Caco-2 (cell line): ENCODE results near the gene GAS7. TPM values are rescaled to one million over a fixed set of nuclear protein-coding genes. Genes with fewer than 3 reads are reported as not detected.

Source experiments
- BruUV-seq: library from RNA; stranded (reverse); fragments of 400-500 nt; replicated peaks from 2 replicates; lab custom pipeline; 2021; lab: Mats Ljungman, UMichigan
- CTCF ChIA-PET: fragments of 300-600 bp; sonication (Branson Sonifier 250); formaldehyde crosslinking; loops from one replicate; lab custom pipeline; 2022; ENCODE audit warnings: antibody characterized with exemption; lab: Charles Lee
- POLR2A ChIA-PET: fragments of 300-600 bp; sonication (Branson Sonifier 250); formaldehyde crosslinking; loops from one replicate; lab custom pipeline; 2022; ENCODE audit warnings: antibody characterized with exemption; lab: Charles Lee
- DNase-seq, 2 experiments: peaks; one replicate each; pipeline versions ENCODE4 v3.0.0 to v3.0.0-alpha.2; 2020 to 2022
- H3K27me3 ChIP-seq: replicated peaks from 2 replicates; pipeline ENCODE4 v1.6.0; 2011; ENCODE audit warnings: low read length; ENCODE audit not compliant: control insufficient read depth, insufficient read depth
- H3K36me3 ChIP-seq: 2 replicates; pipeline ENCODE4 v1.5.1; 2011; ENCODE audit warnings: low read length; ENCODE audit not compliant: control insufficient read depth, insufficient read depth
- H3K4me1 ChIP-seq: fragments of 250-450 bp; sonication (Bioruptor Pico); 2 replicates; pipeline ENCODE4 v1.5.1; 2020; ENCODE audit warnings: mild to moderate bottlenecking
- H3K4me3 ChIP-seq: 2 replicates; pipeline ENCODE4 v1.5.1; 2011; ENCODE audit warnings: low read depth, mild to moderate bottlenecking, control low read depth, low read length
- H3K9me3 ChIP-seq: fragments of 250-450 bp; sonication (Bioruptor Pico); 2 replicates; pipeline ENCODE4 v1.5.1; 2020; ENCODE audit warnings: mild to moderate bottlenecking, moderate library complexity
- H3K27ac Mint-ChIP-seq: one replicate; pipeline ENCODE4 v1.8.0; 2022; ENCODE audit warnings: mixed read lengths; ENCODE audit not compliant: unreplicated experiment
- H3K27me3 Mint-ChIP-seq: one replicate; pipeline ENCODE4 v1.8.0; 2022; ENCODE audit warnings: mixed read lengths; ENCODE audit not compliant: insufficient read depth, unreplicated experiment
- H3K36me3 Mint-ChIP-seq: one replicate; pipeline ENCODE4 v1.8.0; 2022; ENCODE audit warnings: mild to moderate bottlenecking, mixed read lengths; ENCODE audit not compliant: insufficient read depth, unreplicated experiment
- H3K4me1 Mint-ChIP-seq: one replicate; pipeline ENCODE4 v1.8.0; 2022; ENCODE audit warnings: low read depth, mixed read lengths; ENCODE audit not compliant: unreplicated experiment
- H3K4me3 Mint-ChIP-seq: one replicate; pipeline ENCODE4 v1.8.0; 2022; ENCODE audit warnings: mild to moderate bottlenecking, moderate library complexity, mixed read lengths; ENCODE audit not compliant: unreplicated experiment
- H3K9me3 Mint-ChIP-seq: one replicate; pipeline ENCODE4 v1.8.0; 2022; ENCODE audit warnings: mixed read lengths; ENCODE audit not compliant: unreplicated experiment
- CTCF ChIP-seq, 2 experiments: fragments of 200-600 bp in 1 of 2; IDR thresholded peaks; 1 replicate in 1 of 2; 2 replicates in 1 of 2; pipeline versions ENCODE4 v1.5.1 to v1.8.0; 2011 to 2022; ENCODE audit warnings: antibody characterized with exemption in 1 of 2, control low read depth in 1 of 2, inconsistent platforms in 1 of 2, low read depth in 1 of 2, low read length in 1 of 2, mild to moderate bottlenecking in 1 of 2, moderate library complexity in 1 of 2; ENCODE audit not compliant: insufficient read depth in 1 of 2, severe bottlenecking in 1 of 2, unreplicated experiment in 1 of 2
- intact Hi-C: fragments of 100-400 bp; cut with micrococcal nuclease; formaldehyde crosslinking; loops from one replicate; pipeline ENCODE4 v1.10.0; 2022; ENCODE audit not compliant: unreplicated experiment
- total RNA-seq: library from RNA; stranded (reverse); gene quantifications from 2 replicates; pipeline ENCODE4 v1.2.3, GENCODE V29; 2022

The GAS7 gene
- total RNA-seq, 1 experiment from 2014 or later = 0.34 TPM

- Mint-ChIP-seq H3K9me3 (no peaks in the 10 kb centered on the region), H3K27ac (no peak overlapping the region), H3K4me1 (peaks cover 13% of the 10 kb centered on the region), H3K4me3 (no peak overlapping the region), H3K36me3 (peaks cover 5% of the 10 kb centered on the region), H3K27me3 (no peaks in the 10 kb centered on the region)
- intact Hi-C loops = no loop called here
- no peak for DNase-seq
- no peaks in the 10 kb centered on the region for H3K4me1 ChIP-seq
- BruUV-seq = no TSS peak
- no peaks in the 10 kb centered on the region for H3K9me3 ChIP-seq
- H3K36me3 ChIP-seq = no peaks in the 10 kb centered on the region
- TF ChIP-seq CTCF (IDR thresholded peaks at IDR 0.05; ENCODE audit: insufficient read depth in 1 of 2, low read depth in 1 of 2, low read length in 1 of 2, severe bottlenecking in 1 of 2, unreplicated experiment in 1 of 2) = no peak
- CTCF ChIA-PET = no interaction called here
- POLR2A ChIA-PET = no interaction called here
- no peak overlapping the region for H3K4me3 ChIP-seq
- no peaks in the 10 kb centered on the region for H3K27me3 ChIP-seq
Observed at GRCh38 chr17:10107316-10108165, 90.9 kb downstream of the GAS7 start.

- Histone ChIP-seq H3K4me1 (no peaks in the 10 kb centered on the region), H3K27me3 (no peaks in the 10 kb centered on the region), H3K9me3 (no peaks in the 10 kb centered on the region), H3K4me3 (no peak overlapping the region), H3K36me3 (no peaks in the 10 kb centered on the region)
- no TSS peak for BruUV-seq
- DNase-seq = no peak
- H3K9me3 Mint-ChIP-seq = no peaks in the 10 kb centered on the region
- peaks cover 5% of the 10 kb centered on the region for H3K36me3 Mint-ChIP-seq
- CTCF ChIA-PET = no interaction called here
- no peaks in the 10 kb centered on the region for H3K27me3 Mint-ChIP-seq
- intact Hi-C loops = no loop called here
- H3K27ac Mint-ChIP-seq = peak overlapping the region; percentile 82
- POLR2A ChIA-PET = no interaction called here
- H3K4me3 Mint-ChIP-seq = peak overlapping the region; percentile 47
- H3K4me1 Mint-ChIP-seq = peaks cover 13% of the 10 kb centered on the region
- TF ChIP-seq CTCF (IDR thresholded peaks at IDR 0.05; ENCODE audit: insufficient read depth in 1 of 2, low read depth in 1 of 2, low read length in 1 of 2, severe bottlenecking in 1 of 2, unreplicated experiment in 1 of 2) = no peak
Observed at GRCh38 chr17:10106067-10106466, 92.3 kb downstream of the GAS7 start.

- Histone ChIP-seq H3K4me1 (no peaks in the 10 kb centered on the region), H3K36me3 (no peaks in the 10 kb centered on the region), H3K9me3 (no peaks in the 10 kb centered on the region), H3K27me3 (no peaks in the 10 kb centered on the region), H3K4me3 (no peak overlapping the region)
- no peak for TF ChIP-seq CTCF (IDR thresholded peaks at IDR 0.05; ENCODE audit: insufficient read depth in 1 of 2, low read depth in 1 of 2, low read length in 1 of 2, severe bottlenecking in 1 of 2, unreplicated experiment in 1 of 2)
- intact Hi-C loops = no loop called here
- H3K36me3 Mint-ChIP-seq = peaks cover 5% of the 10 kb centered on the region
- ChIA-PET CTCF (no interaction called here), POLR2A (no interaction called here)
- H3K27ac Mint-ChIP-seq = peak overlapping the region; percentile 82
- peak in 1 of 2 experiments; percentile 40 for DNase-seq
- peaks cover 13% of the 10 kb centered on the region for H3K4me1 Mint-ChIP-seq
- no TSS peak for BruUV-seq
- peak overlapping the region; percentile 47 for H3K4me3 Mint-ChIP-seq
- no peaks in the 10 kb centered on the region for H3K9me3 Mint-ChIP-seq
- no peaks in the 10 kb centered on the region for H3K27me3 Mint-ChIP-seq
Observed at GRCh38 chr17:10105513-10106001, 92.8 kb downstream of the GAS7 start.
